A673 (cell line): ENCODE data around the gene MOBP. TPM values are rescaled to one million over a fixed set of nuclear protein-coding genes. Genes with fewer than 3 reads are reported as not detected.

Experiments
- BruUV-seq: library from RNA; stranded (reverse); fragments of 400-500 nt; replicated peaks from 2 replicates; lab custom pipeline; 2021; lab: Mats Ljungman, UMichigan
- CTCF ChIA-PET: fragments of 300-600 bp; sonication (Branson Sonifier 250); formaldehyde crosslinking; loops from one replicate; lab custom pipeline; 2022; ENCODE audit warnings: antibody characterized with exemption; lab: Charles Lee
- POLR2A ChIA-PET: fragments of 300-600 bp; sonication (Branson Sonifier 250); formaldehyde crosslinking; loops from one replicate; lab custom pipeline; 2022; ENCODE audit warnings: antibody characterized with exemption; ENCODE audit not compliant: low non-redundant PET; lab: Charles Lee
- DNase-seq: peaks from one replicate; pipeline ENCODE4 v3.0.0-alpha.2; 2015; ENCODE audit warnings: low spot score
- H3K27ac ChIP-seq: fragments of 200-600 bp; sonication (generic); 2 replicates; pipeline ENCODE4 v1.5.1; 2016; ENCODE audit warnings: mixed run types, low read depth, mild to moderate bottlenecking, mixed read lengths, antibody characterized with exemption, low read length; ENCODE audit not compliant: poor library complexity, severe bottlenecking
- H3K27me3 ChIP-seq: fragments of 200-600 bp; sonication (generic); replicated peaks from 2 replicates; pipeline ENCODE4 v1.6.1; 2017; ENCODE audit warnings: mixed run types, low read depth, mild to moderate bottlenecking, mixed read lengths, antibody characterized with exemption, low read length; ENCODE audit not compliant: insufficient read depth, poor library complexity
- H3K36me3 ChIP-seq: fragments of 200-600 bp; sonication (generic); 2 replicates; pipeline ENCODE4 v1.6.1; 2016; ENCODE audit warnings: mixed run types, mild to moderate bottlenecking, mixed read lengths, antibody characterized with exemption, low read length; ENCODE audit not compliant: insufficient read depth, poor library complexity, severe bottlenecking
- H3K4me1 ChIP-seq: fragments of 200-600 bp; sonication (generic); 2 replicates; pipeline ENCODE4 v1.6.1; 2017; ENCODE audit warnings: mixed run types, mild to moderate bottlenecking, mixed read lengths, antibody characterized with exemption, low read length; ENCODE audit not compliant: insufficient read depth, poor library complexity, severe bottlenecking
- H3K4me3 ChIP-seq: fragments of 200-600 bp; sonication (generic); 2 replicates; pipeline ENCODE4 v1.5.1; 2016; ENCODE audit warnings: low read depth, mixed run types, mild to moderate bottlenecking, mixed read lengths, low read length; ENCODE audit not compliant: poor library complexity, severe bottlenecking
- H3K9me3 ChIP-seq: fragments of 200-600 bp; sonication (generic); 2 replicates; pipeline ENCODE4 v1.6.1; 2016; ENCODE audit warnings: mixed run types, low read depth, mild to moderate bottlenecking, mixed read lengths, antibody characterized with exemption, low read length; ENCODE audit not compliant: poor library complexity, severe bottlenecking
- EZH2 ChIP-seq: fragments of 200-600 bp; sonication (generic); IDR thresholded peaks from 2 replicates; pipeline ENCODE4 v1.6.1; 2017; ENCODE audit warnings: borderline replicate concordance, low read depth, mild to moderate bottlenecking, mixed read lengths, antibody characterized with exemption, low read length; ENCODE audit not compliant: poor library complexity, severe bottlenecking
- intact Hi-C: fragments of 100-400 bp; cut with micrococcal nuclease; formaldehyde crosslinking; loops from one replicate; pipeline ENCODE4 v1.10.0; 2022; ENCODE audit not compliant: unreplicated experiment
- total RNA-seq: library from RNA; stranded (reverse); gene quantifications from 2 replicates; pipeline ENCODE4 v1.2.3, GENCODE V29; 2021
- TF ChIP-seq, protein P1 (sequence below): fragments of 300-800, 200-600 bp; sonication (generic); conservative IDR thresholded peaks from 2 replicates; pipeline ENCODE4 v1.5.1; 2017; ENCODE audit warnings: low read depth, mild to moderate bottlenecking, antibody characterized with exemption, low read length, moderate library complexity, mixed read lengths

Gene MOBP
- total RNA-seq, 1 experiment from 2014 or later = 0.19 TPM

DNA sequence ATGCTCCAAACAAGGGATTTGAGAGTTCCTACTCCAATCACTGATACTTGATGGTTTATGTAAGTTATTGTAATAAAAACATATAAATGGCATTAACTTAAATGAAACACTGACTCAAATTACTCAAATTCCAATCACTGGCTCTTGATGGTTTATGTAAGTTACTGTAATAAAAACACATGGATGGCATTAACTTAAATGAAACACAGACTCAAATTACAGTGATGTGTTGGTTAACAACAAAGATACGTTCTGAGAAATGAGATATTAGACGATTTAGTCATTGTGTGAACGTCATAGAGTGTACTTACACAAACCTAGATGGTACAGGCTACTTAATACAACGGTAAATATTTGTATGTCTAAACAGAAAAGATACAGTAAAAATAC is 6.6 kb downstream of the MOBP start:
- TF ChIP-seq EZH2 = no peak
- TF ChIP-seq, protein P1, sequence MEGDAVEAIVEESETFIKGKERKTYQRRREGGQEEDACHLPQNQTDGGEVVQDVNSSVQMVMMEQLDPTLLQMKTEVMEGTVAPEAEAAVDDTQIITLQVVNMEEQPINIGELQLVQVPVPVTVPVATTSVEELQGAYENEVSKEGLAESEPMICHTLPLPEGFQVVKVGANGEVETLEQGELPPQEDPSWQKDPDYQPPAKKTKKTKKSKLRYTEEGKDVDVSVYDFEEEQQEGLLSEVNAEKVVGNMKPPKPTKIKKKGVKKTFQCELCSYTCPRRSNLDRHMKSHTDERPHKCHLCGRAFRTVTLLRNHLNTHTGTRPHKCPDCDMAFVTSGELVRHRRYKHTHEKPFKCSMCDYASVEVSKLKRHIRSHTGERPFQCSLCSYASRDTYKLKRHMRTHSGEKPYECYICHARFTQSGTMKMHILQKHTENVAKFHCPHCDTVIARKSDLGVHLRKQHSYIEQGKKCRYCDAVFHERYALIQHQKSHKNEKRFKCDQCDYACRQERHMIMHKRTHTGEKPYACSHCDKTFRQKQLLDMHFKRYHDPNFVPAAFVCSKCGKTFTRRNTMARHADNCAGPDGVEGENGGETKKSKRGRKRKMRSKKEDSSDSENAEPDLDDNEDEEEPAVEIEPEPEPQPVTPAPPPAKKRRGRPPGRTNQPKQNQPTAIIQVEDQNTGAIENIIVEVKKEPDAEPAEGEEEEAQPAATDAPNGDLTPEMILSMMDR = no peak
- Histone ChIP-seq H3K9me3 (no peaks in the 10 kb centered on the region), H3K4me1 (no peaks in the 10 kb centered on the region), H3K27me3 (no peaks in the 10 kb centered on the region), H3K27ac (no peak overlapping the region), H3K36me3 (no peaks in the 10 kb centered on the region), H3K4me3 (no peak overlapping the region)
- POLR2A ChIA-PET = no interaction called here
- intact Hi-C loops = no loop called here
- no peak for DNase-seq
- CTCF ChIA-PET = no interaction called here
- no TSS peak for BruUV-seq

DNA sequence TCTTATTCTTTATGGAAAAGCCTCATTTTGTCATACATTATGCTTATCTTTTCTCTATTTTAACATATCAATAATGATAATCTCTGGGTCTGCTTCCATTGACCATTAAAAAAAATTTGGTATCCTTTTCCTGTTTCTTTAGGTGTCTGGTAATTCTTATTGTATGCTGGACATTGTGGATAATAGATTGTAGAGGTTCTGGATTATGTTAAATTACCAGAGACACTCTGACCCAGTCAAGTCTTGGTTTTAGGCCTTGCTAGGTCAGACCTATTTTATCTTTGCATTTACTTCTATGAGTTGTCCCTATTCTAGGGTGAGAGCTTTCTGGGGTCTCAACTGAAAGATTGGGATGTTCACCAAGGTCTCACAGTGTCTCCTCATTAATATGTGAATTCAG is 9.3 kb downstream of the MOBP start:
- POLR2A ChIA-PET = no interaction called here
- H3K27ac ChIP-seq = no peak overlapping the region
- no peaks in the 10 kb centered on the region for H3K4me1 ChIP-seq
- no peak for DNase-seq
- CTCF ChIA-PET = no interaction called here
- no peaks in the 10 kb centered on the region for H3K9me3 ChIP-seq
- H3K36me3 ChIP-seq = no peaks in the 10 kb centered on the region
- intact Hi-C loops = no loop called here
- H3K4me3 ChIP-seq = no peak overlapping the region
- no peaks in the 10 kb centered on the region for H3K27me3 ChIP-seq
- TF ChIP-seq EZH2 = no peak
- TF ChIP-seq, protein P1 = no peak
- no TSS peak for BruUV-seq

DNA sequence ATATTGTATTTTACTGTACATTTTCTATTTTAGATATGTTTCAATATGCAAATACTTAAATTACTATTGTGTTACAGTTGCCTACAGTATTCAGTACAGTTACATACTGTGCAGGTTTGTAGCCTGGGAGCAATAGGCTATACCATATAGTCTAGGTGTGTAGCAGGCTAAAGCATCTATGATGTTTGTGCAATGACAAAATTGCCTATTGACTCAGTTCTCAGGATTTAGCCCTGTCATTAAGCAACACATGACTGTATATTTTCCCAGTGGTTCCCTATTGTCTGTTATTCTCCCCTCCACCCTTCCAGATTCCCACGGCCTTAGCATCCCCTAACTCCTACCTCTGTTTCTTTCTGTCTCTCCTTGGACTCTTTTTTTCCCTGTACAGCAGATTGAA is 10.7 kb downstream of the MOBP start:
- TF ChIP-seq, protein P1 = no peak
- no peak for TF ChIP-seq EZH2
- DNase-seq = no peak
- Histone ChIP-seq H3K27me3 (no peaks in the 10 kb centered on the region), H3K4me1 (no peaks in the 10 kb centered on the region), H3K36me3 (no peaks in the 10 kb centered on the region), H3K4me3 (no peak overlapping the region), H3K27ac (no peak overlapping the region), H3K9me3 (no peaks in the 10 kb centered on the region)
- intact Hi-C loops = no loop called here
- POLR2A ChIA-PET = no interaction called here
- no TSS peak for BruUV-seq
- CTCF ChIA-PET = no interaction called here
